Glutamatergic neuron (in vitro differentiated cells): ENCODE data around the gene MYPN. TPM values are rescaled to one million over a fixed set of nuclear protein-coding genes. Genes with fewer than 3 reads are reported as not detected.

ENCODE experiments used
- DNase-seq: peaks from one replicate; pipeline ENCODE4 v3.0.0; 2022
- H3K27ac Mint-ChIP-seq: one replicate; pipeline ENCODE4 v1.8.0; 2020; ENCODE audit warnings: mild to moderate bottlenecking, mixed read lengths, inconsistent platforms; ENCODE audit not compliant: unreplicated experiment
- H3K27me3 Mint-ChIP-seq: one replicate; pipeline ENCODE4 v1.8.0; 2020; ENCODE audit warnings: mild to moderate bottlenecking, moderate library complexity, mixed read lengths, inconsistent platforms; ENCODE audit not compliant: unreplicated experiment
- H3K36me3 Mint-ChIP-seq: one replicate; pipeline ENCODE4 v1.8.0; 2020; ENCODE audit warnings: mild to moderate bottlenecking, mixed read lengths, inconsistent platforms; ENCODE audit not compliant: unreplicated experiment
- H3K4me1 Mint-ChIP-seq: one replicate; pipeline ENCODE4 v1.8.0; 2020; ENCODE audit warnings: mild to moderate bottlenecking, low read depth, mixed read lengths, inconsistent platforms; ENCODE audit not compliant: unreplicated experiment
- H3K4me3 Mint-ChIP-seq: one replicate; pipeline ENCODE4 v1.8.0; 2020; ENCODE audit warnings: mild to moderate bottlenecking, mixed read lengths, inconsistent platforms; ENCODE audit not compliant: unreplicated experiment
- H3K9me3 Mint-ChIP-seq: one replicate; pipeline ENCODE4 v1.8.0; 2020; ENCODE audit warnings: mild to moderate bottlenecking, moderate library complexity, mixed read lengths, inconsistent platforms; ENCODE audit not compliant: unreplicated experiment
- total RNA-seq: library from RNA; stranded (reverse); fragmentation: NEBNext Ultra II Directional; extraction: Animal tissue kit (Norgen Biotek cat#: 25700); gene quantifications from one replicate; pipeline ENCODE4 v1.2.1, GENCODE V29; 2021; ENCODE audit not compliant: unreplicated experiment
- TF ChIP-seq, protein P1 (sequence below): fragments of 200-600 bp; sonication (generic); IDR thresholded peaks from one replicate; pipeline ENCODE4 v1.5.0; 2021; ENCODE audit not compliant: partially characterized antibody, unreplicated experiment

The MYPN gene
- total RNA-seq, 1 donor from 2014 or later, result not detected

- Mint-ChIP-seq H3K4me1 (no peaks in the 10 kb centered on the region), H3K4me3 (no peak overlapping the region), H3K27me3 (peaks cover 1% of the 10 kb centered on the region), H3K9me3 (peaks cover 2% of the 10 kb centered on the region), H3K27ac (no peak overlapping the region), H3K36me3 (no peaks in the 10 kb centered on the region)
- no peak for DNase-seq
- TF ChIP-seq, protein P1, sequence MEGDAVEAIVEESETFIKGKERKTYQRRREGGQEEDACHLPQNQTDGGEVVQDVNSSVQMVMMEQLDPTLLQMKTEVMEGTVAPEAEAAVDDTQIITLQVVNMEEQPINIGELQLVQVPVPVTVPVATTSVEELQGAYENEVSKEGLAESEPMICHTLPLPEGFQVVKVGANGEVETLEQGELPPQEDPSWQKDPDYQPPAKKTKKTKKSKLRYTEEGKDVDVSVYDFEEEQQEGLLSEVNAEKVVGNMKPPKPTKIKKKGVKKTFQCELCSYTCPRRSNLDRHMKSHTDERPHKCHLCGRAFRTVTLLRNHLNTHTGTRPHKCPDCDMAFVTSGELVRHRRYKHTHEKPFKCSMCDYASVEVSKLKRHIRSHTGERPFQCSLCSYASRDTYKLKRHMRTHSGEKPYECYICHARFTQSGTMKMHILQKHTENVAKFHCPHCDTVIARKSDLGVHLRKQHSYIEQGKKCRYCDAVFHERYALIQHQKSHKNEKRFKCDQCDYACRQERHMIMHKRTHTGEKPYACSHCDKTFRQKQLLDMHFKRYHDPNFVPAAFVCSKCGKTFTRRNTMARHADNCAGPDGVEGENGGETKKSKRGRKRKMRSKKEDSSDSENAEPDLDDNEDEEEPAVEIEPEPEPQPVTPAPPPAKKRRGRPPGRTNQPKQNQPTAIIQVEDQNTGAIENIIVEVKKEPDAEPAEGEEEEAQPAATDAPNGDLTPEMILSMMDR, result no peak
Observed at GRCh38 chr10:68079434-68079833, 29.9 kb upstream of the MYPN start.

- no peak for DNase-seq
- TF ChIP-seq, protein P1, result no peak
- no peaks in the 10 kb centered on the region for H3K27me3 Mint-ChIP-seq
- H3K4me1 Mint-ChIP-seq, result no peaks in the 10 kb centered on the region
- no peak overlapping the region for H3K27ac Mint-ChIP-seq
- H3K9me3 Mint-ChIP-seq, result no peaks in the 10 kb centered on the region
- H3K36me3 Mint-ChIP-seq, result no peaks in the 10 kb centered on the region
- no peak overlapping the region for H3K4me3 Mint-ChIP-seq
Observed at GRCh38 chr10:68080853-68081431, 28.3 kb upstream of the MYPN start.

DNA sequence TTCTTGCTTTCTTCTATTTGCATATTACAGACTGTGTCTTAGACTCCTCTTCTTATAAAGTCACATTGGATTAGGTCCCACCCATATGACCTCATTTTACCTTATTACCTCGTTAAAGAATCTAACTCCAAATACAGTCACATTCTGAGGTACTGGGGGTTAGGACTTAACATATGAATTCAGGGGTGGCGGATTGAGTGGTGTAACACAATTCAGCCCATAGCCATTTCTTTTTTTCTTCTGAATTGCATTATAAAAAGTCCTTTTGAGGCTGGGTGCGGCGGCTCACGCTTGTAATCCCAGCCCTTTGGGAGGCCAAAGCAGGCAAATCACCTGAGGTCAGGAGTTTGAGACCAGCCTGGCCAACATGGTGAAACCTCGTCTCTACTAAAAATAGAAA is 27.4 kb upstream of the MYPN start:
- H3K4me1 Mint-ChIP-seq, result no peaks in the 10 kb centered on the region
- no peaks in the 10 kb centered on the region for H3K9me3 Mint-ChIP-seq
- H3K27ac Mint-ChIP-seq, result no peak overlapping the region
- no peak for DNase-seq
- H3K36me3 Mint-ChIP-seq, result no peaks in the 10 kb centered on the region
- TF ChIP-seq, protein P1, result no peak
- no peaks in the 10 kb centered on the region for H3K27me3 Mint-ChIP-seq
- no peak overlapping the region for H3K4me3 Mint-ChIP-seq

GRCh38 chr10:68082872-68083271 is 26.4 kb upstream of the MYPN start:
- Mint-ChIP-seq H3K4me3 (no peak overlapping the region), H3K9me3 (no peaks in the 10 kb centered on the region), H3K36me3 (no peaks in the 10 kb centered on the region), H3K27me3 (no peaks in the 10 kb centered on the region), H3K27ac (no peak overlapping the region), H3K4me1 (no peaks in the 10 kb centered on the region)
- TF ChIP-seq, protein P1, result no peak
- DNase-seq, result no peak

GRCh38 chr10:68083953-68084352 is 25.3 kb upstream of the MYPN start:
- H3K9me3 Mint-ChIP-seq, result no peaks in the 10 kb centered on the region

More at GRCh38 chr10:68083953-68084352, 25.3 kb upstream of the MYPN start:
- Mint-ChIP-seq H3K27me3 (no peaks in the 10 kb centered on the region), H3K36me3 (no peaks in the 10 kb centered on the region), H3K4me3 (no peak overlapping the region), H3K4me1 (no peaks in the 10 kb centered on the region), H3K27ac (no peak overlapping the region)
- no peak for DNase-seq
- TF ChIP-seq, protein P1, result no peak
